HUDEP-2 (cell line): ENCODE results near the gene BACH2.
A peak's percentile ranks its signal among the peaks of the same experiment; 100 is the strongest.
"Not testable (repeated sequence)": the region's sequence is repeated elsewhere in the genome, so short reads cannot be mapped to it uniquely, and the experiment has no call there.

Experiments
- DNase-seq, 76 experiments: peaks; one replicate each; lab custom pipeline; 2025; ENCODE audit not compliant: unreplicated experiment in 76 of 76; lab: John Stamatoyannopoulos, UW

Gene BACH2

GRCh38 chr6:90136176-90136575, 160.5 kb downstream of the BACH2 start:
- no peak for DNase-seq

- no peak for DNase-seq
These were observed 161.0 kb downstream of the BACH2 start for GRCh38 chr6:90135667-90136066.

GRCh38 chr6:90133664-90134063, 163.0 kb downstream of the BACH2 start:
- not testable (repeated sequence) for DNase-seq

- DNase-seq, result no peak
These were observed 164.8 kb downstream of the BACH2 start for GRCh38 chr6:90131614-90132423.

- DNase-seq, result no peak
These were observed 165.5 kb downstream of the BACH2 start for GRCh38 chr6:90131125-90131524.

- DNase-seq, result not testable (repeated sequence)
These were observed 168.0 kb downstream of the BACH2 start for GRCh38 chr6:90128687-90129086.

GRCh38 chr6:90127595-90127994, 169.0 kb downstream of the BACH2 start:
- no peak for DNase-seq

- no peak for DNase-seq
These were observed 169.8 kb downstream of the BACH2 start for GRCh38 chr6:90126839-90127238.

- DNase-seq, result no peak
These were observed 170.5 kb downstream of the BACH2 start for GRCh38 chr6:90126181-90126580.

- no peak for DNase-seq
These were observed 171.7 kb downstream of the BACH2 start for GRCh38 chr6:90124874-90125510.

GRCh38 chr6:90123831-90124230, 172.8 kb downstream of the BACH2 start:
- peak in 4 of 76 experiments; percentile 7 to 41 (median 24) for DNase-seq

GRCh38 chr6:90121982-90122381, 174.7 kb downstream of the BACH2 start:
- no peak for DNase-seq

- DNase-seq, result no peak
These were observed 176.3 kb downstream of the BACH2 start for GRCh38 chr6:90120327-90120726.

- DNase-seq, result no peak
These were observed 177.0 kb downstream of the BACH2 start for GRCh38 chr6:90119618-90120017.

- no peak for DNase-seq
These were observed 178.1 kb downstream of the BACH2 start for GRCh38 chr6:90118581-90118980.

GRCh38 chr6:90118069-90118468, 178.6 kb downstream of the BACH2 start:
- no peak for DNase-seq

- not testable (repeated sequence) for DNase-seq
These were observed 180.5 kb downstream of the BACH2 start for GRCh38 chr6:90116126-90116525.

GRCh38 chr6:90113389-90113788, 183.3 kb downstream of the BACH2 start:
- no peak for DNase-seq

- no peak for DNase-seq
These were observed 185.3 kb downstream of the BACH2 start for GRCh38 chr6:90111387-90111786.

GRCh38 chr6:90110971-90111370, 185.7 kb downstream of the BACH2 start:
- no peak for DNase-seq

GRCh38 chr6:90109141-90109540, 187.5 kb downstream of the BACH2 start:
- DNase-seq, result no peak

GRCh38 chr6:90107771-90108282, 188.8 kb downstream of the BACH2 start:
- DNase-seq, result no peak
